Occipital lobe (tissue), 2 donors: ENCODE measurements around the gene LY6G6C. TPM values are rescaled to one million over a fixed set of nuclear protein-coding genes. Genes with fewer than 3 reads are reported as not detected.

Experiments used
- DNase-seq: peaks from one replicate; lab custom pipeline; 2025; lab: John Stamatoyannopoulos, UW
- total RNA-seq: library from RNA; depleted of rRNA; stranded (reverse); fragments of >200 nt; gene quantifications from one replicate; pipeline ENCODE4 v1.2.3, GENCODE V29; 2014

The LY6G6C gene
- total RNA-seq, 1 donor from 2014 or later = 0.31 TPM

DNA sequence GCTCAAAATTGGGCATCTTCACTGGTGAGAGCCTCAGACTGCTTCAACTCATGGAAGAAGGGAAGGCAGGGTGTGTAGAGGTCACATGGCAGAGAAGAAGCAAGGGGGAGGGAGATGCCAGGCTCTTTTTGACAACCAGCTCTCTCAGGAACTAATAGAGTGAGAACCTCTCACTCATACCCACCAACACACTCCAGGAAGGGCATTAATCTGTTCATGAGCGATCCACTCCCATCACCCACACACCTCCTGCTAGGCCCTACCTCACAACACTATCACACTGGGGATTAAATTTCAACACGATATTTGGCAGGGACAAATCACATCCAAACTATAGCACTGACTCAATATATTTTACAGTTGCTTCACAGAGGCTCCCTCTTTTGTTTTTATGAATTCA lies 20.3 kb upstream of the LY6G6C start:
- DNase-seq = no peak

DNA sequence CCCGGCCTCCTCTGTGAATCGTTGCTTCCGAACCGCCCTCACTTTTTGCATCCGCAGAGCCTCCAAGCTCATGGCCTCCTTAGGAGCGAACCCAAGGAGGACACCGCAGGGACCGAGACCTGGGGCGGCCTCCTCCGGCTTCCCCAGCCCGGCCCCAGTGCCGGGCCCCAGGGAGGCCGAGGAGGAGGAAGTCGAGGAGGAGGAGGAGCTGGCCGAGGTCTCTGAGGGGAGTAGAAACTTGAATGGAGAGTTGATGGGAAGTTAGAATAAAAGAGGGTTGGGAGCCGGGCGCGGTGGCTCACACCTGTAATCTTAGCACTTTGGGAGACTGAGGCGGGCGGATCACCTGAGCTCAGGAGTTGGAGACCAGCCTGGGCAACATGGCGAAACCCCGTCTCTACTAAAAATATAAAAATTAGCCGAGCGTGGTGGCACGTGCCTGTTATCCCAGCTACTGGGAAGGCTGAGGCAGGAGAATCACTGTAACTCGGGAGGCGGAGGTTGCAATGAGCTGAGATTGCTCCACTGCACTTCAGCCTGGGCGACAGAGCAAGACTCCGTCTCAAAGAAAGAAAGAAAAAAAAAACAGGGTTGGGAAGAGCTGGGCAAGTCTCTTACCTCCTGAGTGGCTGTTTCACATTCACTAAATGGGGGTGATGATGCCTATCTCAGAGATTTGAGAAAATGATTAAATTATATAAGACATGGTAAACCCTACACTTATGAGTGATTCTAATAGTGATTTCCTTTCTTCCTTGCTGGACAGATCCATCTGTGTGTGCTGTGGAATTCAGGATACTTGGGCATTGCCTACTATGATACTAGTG lies 19.1 kb upstream of the LY6G6C start:
- DNase-seq = no peak

GRCh38 chr6:31739639-31740396 lies 18.3 kb upstream of the LY6G6C start, which contains the start of gene MSH5:
MSH5 (plus strand) TSS chr6:31740005; CDS start chr6:31740467, 462 bp downstream.
- DNase-seq = peak; percentile 97

DNA sequence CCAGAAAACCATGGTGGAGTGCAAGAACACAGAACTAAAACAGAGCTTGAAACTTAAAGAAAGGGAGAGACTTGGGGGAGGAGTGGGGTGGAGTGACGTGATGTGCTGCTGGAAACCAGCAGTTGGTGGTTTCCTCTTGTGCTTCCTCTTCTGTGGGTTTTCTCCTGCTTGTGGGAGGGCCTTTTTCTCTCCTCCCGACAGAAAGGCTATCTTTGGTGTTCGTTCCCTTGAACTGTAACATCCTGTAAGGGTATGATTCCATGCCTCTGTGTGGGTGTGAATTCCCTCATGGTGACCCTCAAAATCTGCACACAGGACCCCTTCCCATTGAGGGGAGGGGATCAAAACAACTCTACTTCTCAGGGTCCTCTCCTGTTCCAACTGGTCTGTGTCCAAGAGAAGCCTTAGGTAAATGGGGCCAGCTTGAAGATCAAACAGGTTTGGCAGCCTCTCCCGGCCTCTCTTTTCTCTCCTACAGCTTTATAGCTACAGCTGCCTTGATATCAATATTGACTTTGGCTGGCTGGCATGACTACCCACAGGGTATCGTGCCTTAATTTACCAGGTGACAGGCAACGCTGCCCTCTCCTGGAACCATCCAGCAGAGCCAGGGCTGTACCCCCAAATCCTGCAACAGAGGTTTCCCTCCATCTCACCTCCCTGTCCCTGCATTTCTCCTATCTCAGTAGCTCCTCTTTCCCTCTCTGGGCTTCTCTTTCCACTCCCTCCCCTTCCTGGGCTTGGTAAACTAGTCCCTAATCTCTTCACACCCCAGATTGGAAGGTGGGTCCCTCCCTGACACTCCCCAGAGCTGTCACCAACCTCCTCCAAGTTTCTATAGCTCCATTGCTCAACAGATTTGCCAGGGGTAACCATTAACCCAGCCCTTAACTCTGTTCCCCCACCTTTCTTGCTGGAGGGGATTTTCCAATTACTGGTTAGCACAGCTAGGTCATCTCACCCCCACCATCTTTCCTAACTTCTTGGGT lies 16.7 kb upstream of the LY6G6C start:
- DNase-seq = no peak

GRCh38 chr6:31737315-31737990 lies 15.9 kb upstream of the LY6G6C start:
- no peak for DNase-seq

- no peak for DNase-seq
Observed at GRCh38 chr6:31736768-31737314, 15.3 kb upstream of the LY6G6C start.

GRCh38 chr6:31736021-31736767 lies 14.6 kb upstream of the LY6G6C start, which contains the start of gene CLIC1:
CLIC1 (minus strand) TSS chr6:31736530; CDS start chr6:31736300, 230 bp downstream.
- no peak for DNase-seq

GRCh38 chr6:31734821-31735406 lies 13.4 kb upstream of the LY6G6C start:
- no peak for DNase-seq

GRCh38 chr6:31734247-31734820 lies 12.8 kb upstream of the LY6G6C start:
- DNase-seq = no peak

DNA sequence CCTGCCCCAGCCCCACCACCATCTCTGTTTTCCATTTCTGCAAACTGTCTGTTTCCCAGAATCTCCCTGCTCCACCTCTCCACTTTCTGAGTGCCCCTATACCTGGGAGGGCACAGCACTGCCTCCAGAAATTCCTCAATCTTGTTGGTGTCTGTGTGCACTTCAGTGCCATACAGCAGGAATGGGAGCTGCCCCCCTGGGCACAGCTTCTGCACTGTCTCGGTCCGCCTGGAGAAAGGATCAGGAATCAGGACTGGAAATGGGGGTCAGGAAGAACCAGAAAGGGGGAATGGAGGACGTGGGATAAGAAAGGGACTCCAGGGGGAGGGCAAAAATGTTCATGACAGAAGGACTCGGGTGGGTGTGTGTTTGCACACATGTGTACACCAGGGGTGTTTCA lies 12.2 kb upstream of the LY6G6C start:
- no peak for DNase-seq

- DNase-seq = no peak
Observed at GRCh38 chr6:31732029-31732428, 10.5 kb upstream of the LY6G6C start.

- DNase-seq = no peak
Observed at GRCh38 chr6:31730631-31731086, 9.1 kb upstream of the LY6G6C start.

GRCh38 chr6:31729979-31730630 lies 8.6 kb upstream of the LY6G6C start:
- DNase-seq = peak; percentile 27

- DNase-seq = peak; percentile 48
Observed at GRCh38 chr6:31729515-31729978, 8.0 kb upstream of the LY6G6C start.

GRCh38 chr6:31728767-31729514 lies 7.4 kb upstream of the LY6G6C start, which contains the start of gene DDAH2:
DDAH2 (minus strand) TSS chr6:31729299; CDS start chr6:31729161, 138 bp downstream.
- DNase-seq = no peak

GRCh38 chr6:31727717-31728671 lies 6.4 kb upstream of the LY6G6C start:
- DNase-seq = no peak
